HCT116 (cell line): Measurements from ENCODE around the gene UBAC2. TPM values are rescaled to one million over a fixed set of nuclear protein-coding genes. Genes with fewer than 3 reads are reported as not detected.

Experiments used
- ATAC-seq: fragments of 200-7000 bp; cut with Tn5 transposase; 2 replicates; pipeline ENCODE4 v1.9.1; 2020; ENCODE audit warnings: mild to moderate bottlenecking, moderate library complexity
- BruUV-seq: library from RNA; stranded (reverse); fragments of 400-500 nt; replicated peaks from 2 replicates; lab custom pipeline; 2021; lab: Mats Ljungman, UMichigan
- CTCF ChIA-PET: fragments of 300-600 bp; sonication (Branson Sonifier 250); formaldehyde crosslinking; loops from one replicate; lab custom pipeline; 2021; ENCODE audit warnings: antibody characterized with exemption; lab: Charles Lee
- POLR2A ChIA-PET: fragments of 300-600, 350-600 bp; sonication (Branson Sonifier 250); formaldehyde crosslinking; loops from one replicate; lab custom pipeline; 2021; ENCODE audit warnings: antibody characterized with exemption; lab: Charles Lee
- RAD21 ChIA-PET, 2 experiments: fragments of 300-600 bp; sonication (Branson Sonifier 250); formaldehyde crosslinking; loops; one replicate each; lab custom pipeline; 2023; ENCODE audit warnings: low total read pairs in 2 of 2; ENCODE audit not compliant: uncharacterized antibody in 2 of 2, unreplicated experiment in 2 of 2, low non-redundant PET in 1 of 2; lab: Charles Lee
- DNase-seq: peaks from one replicate; pipeline ENCODE4 v3.0.0-alpha.2; 2010; ENCODE audit warnings: low read depth, low spot score
- H2AFZ ChIP-seq: fragments of 200-600 bp; shearing (Covaris generic), sonication (generic); 2 replicates; pipeline ENCODE4 v1.6.1; 2017; ENCODE audit warnings: low read depth, mixed run types, mixed read lengths, antibody characterized with exemption, low read length; ENCODE audit not compliant: poor library complexity, severe bottlenecking
- H3K27ac ChIP-seq: 2 replicates; pipeline ENCODE4 v1.5.1; 2012; ENCODE audit warnings: low read depth, low read length
- H3K27me3 ChIP-seq: fragments of 200-600 bp; sonication (generic); 2 replicates; pipeline ENCODE4 v1.6.1; 2016; ENCODE audit warnings: mixed run types, low read length, mixed read lengths; ENCODE audit not compliant: insufficient read depth
- H3K36me3 ChIP-seq, 2 experiments: fragments of 200-500 bp in 1 of 2; fragments of 200-600 bp in 1 of 2; sonication (Bioruptor generic) in 1 of 2; sonication (generic) in 1 of 2; 2 replicates each; pipeline versions ENCODE4 v1.5.1 to v1.6.1; 2014 to 2016; ENCODE audit warnings: low read length in 2 of 2, inconsistent platforms in 1 of 2, mixed read lengths in 1 of 2, mixed run types in 1 of 2; ENCODE audit not compliant: insufficient read depth in 2 of 2, control insufficient read depth in 1 of 2
- H3K4me1 ChIP-seq, 2 experiments: fragments of 200-600 bp in 1 of 2; sonication (generic) in 1 of 2; 2 replicates each; pipeline versions ENCODE4 v1.5.1 to v1.6.1; 2012 to 2017; ENCODE audit warnings: low read length in 2 of 2, inconsistent platforms in 1 of 2, mild to moderate bottlenecking in 1 of 2, mixed read lengths in 1 of 2, mixed run types in 1 of 2, moderate library complexity in 1 of 2; ENCODE audit not compliant: insufficient read depth in 2 of 2, control insufficient read depth in 1 of 2
- H3K4me2 ChIP-seq: fragments of 200-600 bp; sonication (generic); 2 replicates; pipeline ENCODE4 v1.6.1; 2017; ENCODE audit warnings: mixed run types, low read length, mixed read lengths
- H3K4me3 ChIP-seq, 2 experiments: fragments of 200-600 bp in 1 of 2; sonication (generic) in 1 of 2; replicated peaks in 1 of 2; 2 replicates each; pipeline ENCODE4 v1.5.1; 2011 to 2016; ENCODE audit warnings: low read length in 2 of 2, control low read depth in 1 of 2, low read depth in 1 of 2, mild to moderate bottlenecking in 1 of 2, mixed read lengths in 1 of 2, mixed run types in 1 of 2
- H3K79me2 ChIP-seq: fragments of 200-600 bp; sonication (generic); 2 replicates; pipeline ENCODE4 v1.6.1; 2017; ENCODE audit warnings: mild to moderate bottlenecking, mixed run types, low read length, moderate library complexity, mixed read lengths; ENCODE audit not compliant: insufficient read depth
- H3K9ac ChIP-seq: fragments of 200-600 bp; sonication (generic); 2 replicates; pipeline ENCODE4 v1.6.1; 2016; ENCODE audit warnings: low read length, mixed read lengths
- H3K9me2 ChIP-seq: fragments of 200-600 bp; sonication (generic), shearing (Covaris generic); 2 replicates; pipeline ENCODE4 v1.6.1; 2017; ENCODE audit warnings: mixed run types, mild to moderate bottlenecking, moderate library complexity; ENCODE audit not compliant: insufficient read depth
- H3K9me3 ChIP-seq, 2 experiments: fragments of 200-500 bp in 1 of 2; fragments of 200-600 bp in 1 of 2; sonication (Bioruptor generic) in 1 of 2; sonication (generic) in 1 of 2; 2 replicates each; pipeline ENCODE4 v1.6.1; 2014 to 2017; ENCODE audit warnings: low read length in 2 of 2, mixed read lengths in 2 of 2, inconsistent platforms in 1 of 2, low read depth in 1 of 2, mild to moderate bottlenecking in 1 of 2, mixed run types in 1 of 2, moderate library complexity in 1 of 2; ENCODE audit not compliant: control insufficient read depth in 1 of 2, insufficient read depth in 1 of 2
- H4K20me1 ChIP-seq: fragments of 200-600 bp; sonication (generic), shearing (Covaris generic); 2 replicates; pipeline ENCODE4 v1.6.1; 2017; ENCODE audit warnings: mixed run types, mild to moderate bottlenecking, moderate library complexity; ENCODE audit not compliant: insufficient read depth
- EGR1 ChIP-seq: IDR thresholded peaks from 2 replicates; pipeline ENCODE4 v1.6.1; 2012; ENCODE audit warnings: low read depth
- ELF1 ChIP-seq: IDR thresholded peaks from 2 replicates; pipeline ENCODE4 v1.6.1; 2012; ENCODE audit warnings: low read depth, borderline replicate concordance
- EZH2 ChIP-seq: fragments of 200-600 bp; sonication (generic); IDR thresholded peaks from 2 replicates; pipeline ENCODE4 v1.6.1; 2017; ENCODE audit warnings: antibody characterized with exemption, mixed run types
- FOSL1 ChIP-seq: IDR thresholded peaks from 2 replicates; pipeline ENCODE4 v1.6.1; 2012; ENCODE audit warnings: low read depth
- RAD21 ChIP-seq: IDR thresholded peaks from 2 replicates; pipeline ENCODE4 v1.6.1; 2012; ENCODE audit warnings: low read depth, mild to moderate bottlenecking
- SIN3A ChIP-seq: IDR thresholded peaks from 2 replicates; pipeline ENCODE4 v1.6.1; 2012; ENCODE audit warnings: low read depth
- ZNF274 ChIP-seq: fragments of 200-500 bp; sonication (Bioruptor generic); IDR thresholded peaks from 2 replicates; pipeline ENCODE4 v1.6.1; 2014; ENCODE audit warnings: mild to moderate bottlenecking, low read depth, low read length, inconsistent platforms
- intact Hi-C: fragments of 100-400 bp; cut with micrococcal nuclease; formaldehyde crosslinking; loops from 2 replicates; pipeline ENCODE4 v1.10.0; 2022
- total RNA-seq: library from RNA; stranded (reverse); gene quantifications from one replicate; pipeline ENCODE4 v1.2.1, GENCODE V29; 2021; ENCODE audit not compliant: unreplicated experiment
- TF ChIP-seq, protein P1 (sequence below): IDR thresholded peaks from 2 replicates; pipeline ENCODE4 v1.6.1; 2012
- TF ChIP-seq, protein P2 (sequence below): IDR thresholded peaks from 2 replicates; pipeline ENCODE4 v1.6.1; 2011; ENCODE audit warnings: mild to moderate bottlenecking, low read length, moderate library complexity; ENCODE audit not compliant: insufficient replicate concordance; ENCODE audit errors: extremely low read depth

Gene UBAC2
- total RNA-seq, 1 experiment from 2014 or later, result 67.4 TPM

DNA sequence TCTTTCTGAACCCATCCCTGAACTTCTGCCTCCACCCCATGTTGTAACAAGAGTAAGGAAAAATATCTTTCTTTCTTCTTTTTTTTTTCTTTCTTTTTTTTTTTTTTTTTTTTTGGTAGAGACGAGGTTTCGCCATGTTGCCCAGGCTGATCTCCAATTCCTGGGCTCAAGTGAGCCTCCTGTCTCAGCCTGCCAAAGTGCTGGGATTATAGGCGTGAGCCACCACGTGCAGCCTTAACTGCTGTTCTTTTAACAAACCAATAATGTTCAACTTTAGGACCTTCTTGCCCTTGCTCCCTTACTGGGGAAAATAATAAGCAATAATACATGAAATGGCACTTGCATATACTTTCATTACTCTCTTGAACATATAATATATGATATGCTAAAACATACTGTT, 86.9 kb downstream of the UBAC2 start:
- TF ChIP-seq EGR1, result no peak
- no peak for TF ChIP-seq ELF1
- TF ChIP-seq FOSL1, result no peak
- TF ChIP-seq, protein P1, sequence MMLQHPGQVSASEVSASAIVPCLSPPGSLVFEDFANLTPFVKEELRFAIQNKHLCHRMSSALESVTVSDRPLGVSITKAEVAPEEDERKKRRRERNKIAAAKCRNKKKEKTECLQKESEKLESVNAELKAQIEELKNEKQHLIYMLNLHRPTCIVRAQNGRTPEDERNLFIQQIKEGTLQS, result no peak
- TF ChIP-seq SIN3A, result no peak
- no peak for TF ChIP-seq ZNF274
- no TSS peak for BruUV-seq
- ChIA-PET RAD21 (no interaction called here), POLR2A (no interaction called here), CTCF (interaction anchor here (1.2 to 2.1 kb wide), 2 partner anchors 17 to 22 kb away, joined by 5 to 9 read pairs; no protein-coding TSS in a partner anchor)
- Histone ChIP-seq H3K9me3 (no peaks in the 10 kb centered on the region), H3K27me3 (no peaks in the 10 kb centered on the region), H2AFZ (no peak overlapping the region), H4K20me1 (no peaks in the 10 kb centered on the region), H3K79me2 (peaks cover 13% of the 10 kb centered on the region; the same call in 1 of the 2 replicates), H3K27ac (no peak overlapping the region), H3K4me1 (no peaks in the 10 kb centered on the region), H3K4me2 (no peak overlapping the region), H3K36me3 (no peaks in the 10 kb centered on the region), H3K9me2 (no peaks in the 10 kb centered on the region), H3K4me3 (no peak overlapping the region), H3K9ac (no peak overlapping the region)
- DNase-seq, result no peak
- no peak for ATAC-seq
- intact Hi-C loops, result no loop called here

DNA sequence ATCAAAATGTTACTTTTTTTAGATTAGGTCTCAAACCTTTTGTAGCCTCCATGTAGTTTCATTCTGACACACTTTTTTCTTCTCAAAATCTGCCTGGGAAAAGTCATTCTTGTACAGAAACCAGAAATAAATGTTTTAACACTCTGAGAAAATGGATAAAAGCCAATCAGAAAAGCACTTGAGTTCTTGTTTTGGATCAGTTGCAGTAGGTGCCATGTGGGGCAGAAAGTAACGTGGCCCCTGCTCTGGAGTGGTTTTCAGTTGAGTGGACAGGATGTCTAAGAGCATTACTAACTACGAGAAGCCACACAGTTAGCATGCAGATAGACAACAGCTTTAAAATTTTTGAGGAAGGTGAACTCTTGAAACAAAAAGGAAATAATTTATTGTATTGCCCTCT, 87.4 kb downstream of the UBAC2 start:
- H3K9ac ChIP-seq, result no peak overlapping the region
- H3K36me3 ChIP-seq, result no peaks in the 10 kb centered on the region
- no TSS peak for BruUV-seq
- no peak overlapping the region for H3K4me3 ChIP-seq
- H4K20me1 ChIP-seq, result no peaks in the 10 kb centered on the region
- no peaks in the 10 kb centered on the region for H3K27me3 ChIP-seq
- CTCF ChIA-PET, result interaction anchor here (1.2 to 2.1 kb wide), 2 partner anchors 18 to 22 kb away, joined by 5 to 9 read pairs; no protein-coding TSS in a partner anchor
- H3K4me2 ChIP-seq, result no peak overlapping the region
- H2AFZ ChIP-seq, result no peak overlapping the region
- no peaks in the 10 kb centered on the region for H3K9me2 ChIP-seq
- RAD21 ChIA-PET, result no interaction called here
- H3K79me2 ChIP-seq, result peaks cover 17% of the 10 kb centered on the region; the same call in 1 of the 2 replicates
- H3K27ac ChIP-seq, result no peak overlapping the region
- ATAC-seq (no peak), DNase-seq (no peak)
- TF ChIP-seq, protein P1, result no peak
- TF ChIP-seq EZH2 (no peak), RAD21 (no peak)
- TF ChIP-seq, protein P2, sequence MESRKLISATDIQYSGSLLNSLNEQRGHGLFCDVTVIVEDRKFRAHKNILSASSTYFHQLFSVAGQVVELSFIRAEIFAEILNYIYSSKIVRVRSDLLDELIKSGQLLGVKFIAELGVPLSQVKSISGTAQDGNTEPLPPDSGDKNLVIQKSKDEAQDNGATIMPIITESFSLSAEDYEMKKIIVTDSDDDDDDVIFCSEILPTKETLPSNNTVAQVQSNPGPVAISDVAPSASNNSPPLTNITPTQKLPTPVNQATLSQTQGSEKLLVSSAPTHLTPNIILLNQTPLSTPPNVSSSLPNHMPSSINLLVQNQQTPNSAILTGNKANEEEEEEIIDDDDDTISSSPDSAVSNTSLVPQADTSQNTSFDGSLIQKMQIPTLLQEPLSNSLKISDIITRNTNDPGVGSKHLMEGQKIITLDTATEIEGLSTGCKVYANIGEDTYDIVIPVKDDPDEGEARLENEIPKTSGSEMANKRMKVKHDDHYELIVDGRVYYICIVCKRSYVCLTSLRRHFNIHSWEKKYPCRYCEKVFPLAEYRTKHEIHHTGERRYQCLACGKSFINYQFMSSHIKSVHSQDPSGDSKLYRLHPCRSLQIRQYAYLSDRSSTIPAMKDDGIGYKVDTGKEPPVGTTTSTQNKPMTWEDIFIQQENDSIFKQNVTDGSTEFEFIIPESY, result no peak
- H3K4me1 ChIP-seq, result no peaks in the 10 kb centered on the region
- intact Hi-C loops, result no loop called here
- POLR2A ChIA-PET, result no interaction called here
- H3K9me3 ChIP-seq, result no peaks in the 10 kb centered on the region
